Fibroblast of skin of left quadriceps (primary cell): ENCODE data around the gene KHSRP.
A peak's percentile ranks its signal among the peaks of the same experiment; 100 is the strongest.
"Not testable (repeated sequence)": the region's sequence is repeated elsewhere in the genome, so short reads cannot be mapped to it uniquely, and the experiment has no call there.

Experiments
- DNase-seq, 2 experiments: peaks; one replicate each; pipeline ENCODE4 v3.0.0-alpha.2; 2013; ENCODE audit warnings: low read depth in 2 of 2

The KHSRP gene

DNA sequence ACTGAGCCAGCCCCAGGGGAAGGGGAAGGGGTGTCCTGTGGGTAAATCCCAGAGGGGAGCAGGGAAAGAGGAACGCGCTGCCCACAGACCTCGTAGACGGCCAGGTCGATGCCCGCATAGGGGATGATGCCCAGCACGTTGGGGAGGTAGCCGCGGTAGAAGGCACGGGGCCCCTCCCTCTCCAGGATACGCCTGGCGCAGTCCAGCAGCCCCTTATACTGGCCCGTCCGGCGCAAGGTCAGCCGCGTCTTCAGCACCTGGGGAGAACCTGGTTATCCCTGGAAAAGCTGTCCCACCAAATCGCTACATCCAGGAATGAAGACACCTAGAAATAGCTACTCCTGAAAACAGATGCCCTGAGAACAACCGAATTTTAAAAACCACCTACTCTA, 27.6 kb upstream of the KHSRP start:
- no peak for DNase-seq

DNA sequence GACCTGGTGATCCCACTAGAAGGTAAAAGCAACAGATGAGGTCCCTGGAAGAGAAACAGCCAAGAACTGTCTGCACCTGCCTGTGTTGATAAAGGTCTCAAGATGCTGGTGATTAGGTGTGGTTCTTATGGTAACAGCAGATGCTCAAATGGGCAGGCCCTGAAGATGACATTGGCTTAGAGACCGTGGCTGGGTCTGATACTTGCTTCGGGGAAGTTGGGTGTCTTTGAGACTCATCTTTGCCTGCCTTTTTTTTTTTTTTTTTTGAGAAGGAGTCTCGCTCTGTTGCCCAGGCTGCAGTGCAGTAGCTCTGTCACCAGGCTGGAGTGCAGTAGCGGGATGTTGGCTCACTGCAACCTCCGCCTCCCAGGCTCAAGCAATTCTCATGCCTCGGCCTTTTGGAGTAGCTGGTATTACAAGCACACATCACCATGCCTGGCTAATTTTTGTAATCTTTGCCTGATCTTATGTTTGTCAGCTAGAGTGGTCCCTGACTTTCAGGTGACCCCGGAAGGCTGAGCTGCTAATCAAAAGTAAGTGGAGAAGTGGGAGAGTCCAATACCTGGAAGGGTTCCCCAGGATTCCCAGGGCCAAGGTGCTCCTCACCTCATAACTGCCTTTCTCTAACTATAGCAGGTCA, 27.1 kb upstream of the KHSRP start:
- no peak for DNase-seq

DNA sequence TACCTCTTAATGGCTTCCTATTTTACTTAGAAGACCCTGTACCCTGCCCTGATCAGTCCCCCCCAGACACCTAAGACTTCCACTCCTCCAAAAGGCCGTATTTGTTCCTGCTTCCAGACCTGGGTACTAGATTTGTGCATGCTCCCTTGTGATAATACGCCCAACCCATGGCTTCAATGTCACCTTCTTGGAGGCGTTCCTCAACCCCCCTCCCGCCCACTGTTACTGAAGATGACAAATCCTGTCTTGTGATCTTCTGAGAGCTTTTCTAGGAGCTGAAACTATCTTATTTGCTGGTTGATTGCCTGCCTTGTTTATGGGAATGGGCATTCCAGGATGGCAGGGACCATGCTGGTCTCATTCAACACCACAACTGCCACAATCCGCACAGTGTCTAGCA, 25.6 kb upstream of the KHSRP start:
- no peak for DNase-seq

DNA sequence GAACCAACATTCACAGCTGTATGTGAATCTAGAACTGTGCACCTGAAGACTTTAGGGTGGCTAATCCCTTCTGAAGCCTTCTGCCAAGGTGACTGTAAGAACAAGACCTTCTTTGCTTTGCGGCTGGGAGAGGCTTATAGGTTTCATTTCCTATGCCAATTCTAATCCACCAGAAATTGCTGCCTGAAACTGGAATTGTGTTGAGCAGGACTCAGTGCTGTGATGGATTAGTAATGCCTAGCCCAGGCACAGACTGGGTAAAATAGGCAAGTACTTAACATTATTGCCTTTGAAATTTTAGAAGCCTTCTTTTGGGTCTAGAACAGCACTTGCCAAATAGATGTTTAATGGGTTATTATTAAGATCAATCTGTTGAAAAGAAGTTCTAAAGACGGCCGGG, 23.4 kb upstream of the KHSRP start:
- no peak for DNase-seq

DNA sequence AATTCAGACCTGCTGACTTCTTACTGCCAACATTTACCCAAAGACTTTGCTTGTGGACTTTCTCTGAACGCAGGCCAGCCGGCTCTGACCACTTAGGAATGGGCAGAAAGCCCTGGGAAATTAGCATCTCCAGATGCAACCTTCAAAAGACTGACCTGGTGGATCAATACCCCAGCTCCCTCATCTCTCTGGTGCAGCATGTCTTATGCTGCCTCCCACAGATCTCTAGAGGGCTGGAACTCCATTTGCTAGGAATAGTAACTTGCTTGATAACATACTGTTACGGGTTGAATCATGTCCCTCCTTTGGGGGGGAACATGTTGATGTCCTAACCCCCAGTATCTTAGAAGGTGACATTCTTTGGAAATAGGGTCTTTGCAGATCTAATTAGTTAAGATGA, 21.8 kb upstream of the KHSRP start:
- DNase-seq: no peak

DNA sequence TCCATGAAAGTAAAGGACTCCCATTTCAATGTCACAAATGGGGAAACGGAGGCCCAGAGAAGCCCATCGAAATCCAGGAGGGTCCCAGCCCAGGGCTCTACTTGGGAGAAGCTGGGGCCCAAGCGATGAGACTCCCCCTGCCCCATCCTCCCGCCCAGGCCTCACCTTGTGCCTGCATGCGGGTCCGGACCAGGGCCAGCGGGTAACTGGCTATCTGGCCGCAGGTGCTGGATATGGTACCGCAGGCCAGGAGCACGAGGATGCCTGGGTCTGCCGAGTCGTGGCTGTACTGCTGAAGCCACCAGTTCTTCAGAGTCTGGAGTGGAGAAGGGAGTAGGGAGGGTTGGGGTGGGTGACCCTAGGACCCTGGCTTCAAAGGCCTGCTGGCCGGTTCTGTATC, 19.4 kb upstream of the KHSRP start:
- DNase-seq: no peak

DNA sequence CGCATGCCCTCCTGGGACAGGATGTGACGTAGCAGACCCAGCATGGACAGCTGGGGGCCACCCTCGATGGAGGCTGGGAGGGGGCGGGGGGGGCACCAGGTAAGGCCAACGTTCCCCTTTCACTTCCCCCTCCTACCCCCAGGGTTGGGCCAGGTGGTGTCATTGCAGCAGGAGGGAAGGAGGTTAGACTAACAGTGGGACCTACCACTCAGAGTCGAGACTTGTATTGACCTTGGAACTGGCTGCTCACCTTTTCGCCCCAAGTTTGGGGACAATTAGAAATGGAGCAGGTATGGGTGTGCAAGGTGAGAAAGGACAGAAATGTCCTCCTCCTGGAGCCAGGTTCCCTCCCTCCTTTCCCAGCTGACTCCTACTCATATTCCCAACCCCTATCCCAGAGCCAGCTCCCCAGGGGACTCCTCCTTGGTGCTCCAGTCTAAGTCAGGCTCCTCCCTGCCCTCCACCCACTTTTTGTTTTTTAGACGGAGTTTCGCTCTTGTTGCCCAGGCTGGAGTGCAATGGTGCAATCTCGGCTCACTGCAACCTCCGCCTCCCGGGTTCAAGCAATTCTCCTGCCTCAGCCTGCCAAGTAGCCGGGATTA, 17.6 kb upstream of the KHSRP start:
- DNase-seq: no peak

DNA sequence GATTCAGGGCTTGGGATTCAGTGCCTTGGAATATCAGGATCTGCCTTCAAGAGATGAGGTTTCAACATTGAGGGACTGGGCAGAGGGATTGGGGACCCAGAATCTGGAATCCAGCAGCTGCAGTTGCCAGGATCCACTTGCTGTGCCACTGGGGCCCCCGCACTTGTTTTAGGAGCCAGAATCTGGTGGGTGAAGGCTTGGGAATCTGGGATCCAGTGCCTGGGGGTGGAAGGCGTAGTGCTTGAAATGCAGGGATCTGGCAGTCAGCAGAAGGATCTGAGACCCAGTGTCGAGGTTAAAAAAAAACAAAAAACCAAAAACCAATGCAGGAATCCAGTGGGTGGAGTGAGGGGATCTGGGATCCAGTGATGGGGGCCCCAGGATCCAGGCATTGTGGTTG, 16.3 kb upstream of the KHSRP start:
- DNase-seq: no peak

DNA sequence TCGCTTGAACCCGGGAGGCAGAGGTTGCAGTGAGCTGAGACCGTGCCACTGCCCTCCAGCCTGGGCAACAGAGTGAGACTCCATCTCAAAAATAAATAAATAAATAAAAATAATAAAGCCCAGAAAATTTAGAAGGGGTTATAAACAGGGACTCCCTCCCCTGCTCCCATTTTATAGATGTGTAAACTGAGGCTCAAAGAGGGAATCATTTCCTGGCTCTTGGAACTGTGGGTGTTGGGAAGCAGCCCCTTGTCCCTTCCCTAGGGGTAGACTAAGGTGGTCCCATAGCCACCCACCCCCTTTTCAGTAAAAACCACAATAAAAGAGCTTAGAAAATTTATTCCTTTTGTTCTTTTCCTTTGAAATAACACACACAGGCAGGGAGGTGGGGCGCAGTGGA, 15.1 kb upstream of the KHSRP start:
- no peak for DNase-seq

DNA sequence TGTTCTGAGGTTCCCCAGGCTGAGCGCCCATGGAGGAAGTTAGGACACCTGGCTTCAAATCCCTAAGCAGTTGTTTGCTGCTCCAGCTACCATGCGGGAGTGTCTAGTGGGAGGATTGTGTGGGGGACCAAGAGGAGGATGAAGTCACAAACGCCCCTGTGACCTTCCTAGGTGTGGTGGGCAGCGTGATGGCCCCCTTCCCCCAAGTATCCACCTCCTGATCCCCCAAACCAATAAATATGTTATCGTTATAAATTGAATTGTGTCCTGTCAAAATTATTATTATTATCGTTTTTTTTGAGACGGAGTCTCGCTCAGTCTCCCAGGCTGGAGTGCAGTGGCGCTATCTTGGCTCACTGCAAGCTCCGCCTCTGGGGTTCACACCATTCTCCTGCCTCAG, 9.1 kb upstream of the KHSRP start, which contains the start of gene SLC25A41:
SLC25A41 (minus strand) TSS at position 101 of the 400 bp plus-strand sequence; CDS start at position 31, 70 bp downstream.
- no peak for DNase-seq

DNA sequence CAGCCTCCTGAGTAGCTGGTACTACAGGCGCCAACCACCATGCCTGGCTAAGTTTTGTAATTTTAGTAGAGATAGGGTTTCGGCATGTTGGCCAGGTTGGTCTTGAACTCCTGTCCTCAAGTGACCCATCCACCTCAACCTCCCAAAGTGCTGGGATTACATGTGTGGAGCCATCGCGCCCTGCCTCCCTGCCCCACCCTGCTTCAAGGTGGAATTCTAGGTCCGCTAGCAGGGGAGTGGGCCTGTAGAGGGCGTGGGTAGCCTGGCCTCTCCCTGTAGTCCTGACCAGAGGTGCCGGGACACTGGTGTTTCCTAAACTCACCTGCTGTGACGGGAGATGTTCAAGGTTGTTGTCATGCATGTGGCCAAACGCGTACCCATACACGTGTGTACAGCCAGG, 8.6 kb upstream of the KHSRP start:
- DNase-seq: no peak

DNA sequence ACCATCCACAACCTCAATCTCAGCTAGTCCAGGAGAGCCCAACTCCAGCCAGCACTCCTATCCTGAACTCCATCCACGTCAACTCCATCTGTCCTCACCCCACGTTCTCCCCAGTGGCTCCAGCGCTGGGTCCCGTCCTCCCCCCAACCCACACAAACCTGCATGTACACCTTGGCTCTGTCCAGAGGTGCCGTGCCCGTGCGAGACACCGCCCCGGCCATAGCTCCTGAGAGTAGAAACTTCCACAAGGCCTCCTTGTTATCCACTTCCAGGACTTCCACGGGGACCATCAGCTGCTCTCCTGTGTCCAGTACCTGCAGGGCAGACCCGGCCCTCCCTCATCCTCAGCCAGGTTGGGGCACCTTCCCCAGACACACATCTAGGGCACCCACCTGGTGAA, 7.3 kb upstream of the KHSRP start:
- no peak for DNase-seq

DNA sequence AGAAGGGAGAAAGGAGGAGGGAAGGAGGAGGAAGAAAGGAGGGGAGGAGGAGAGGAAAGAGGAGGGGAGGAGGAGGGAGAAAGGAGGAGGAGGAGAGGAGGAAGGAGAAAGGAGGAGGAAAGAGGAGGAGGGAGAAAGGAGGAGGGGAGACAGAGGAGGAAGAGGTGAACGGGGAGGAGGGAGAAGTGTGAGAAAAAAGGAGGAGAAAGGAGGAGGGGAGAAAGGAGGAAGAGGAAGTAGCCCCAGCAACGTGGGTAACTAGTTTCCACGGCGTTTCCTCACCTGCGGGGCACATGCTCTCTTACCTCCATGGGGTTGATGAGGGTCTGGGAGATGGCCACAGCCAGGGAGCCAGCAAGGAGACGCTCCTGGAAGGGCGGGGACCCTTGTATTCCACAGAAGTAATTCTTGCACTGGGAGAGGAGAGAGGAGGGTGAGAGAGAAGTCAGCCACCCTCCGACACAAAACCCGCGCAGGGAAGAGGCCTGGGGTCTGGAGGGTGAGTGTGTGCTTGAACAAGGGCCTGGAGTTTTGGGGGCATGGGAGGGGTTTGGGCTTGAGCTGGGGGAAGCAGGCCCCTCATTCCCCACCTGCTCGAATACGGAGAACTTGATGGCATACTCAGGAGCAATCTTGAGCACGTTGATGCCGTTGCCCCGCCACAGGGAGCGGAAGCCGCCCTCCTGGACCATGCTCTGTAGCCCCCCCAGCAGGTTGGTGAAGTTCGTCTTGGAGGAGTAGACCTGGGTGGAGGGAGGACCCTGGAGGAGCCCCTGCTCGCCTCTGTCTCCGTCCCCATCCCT, 5.0 kb upstream of the KHSRP start:
- DNase-seq: no peak

DNA sequence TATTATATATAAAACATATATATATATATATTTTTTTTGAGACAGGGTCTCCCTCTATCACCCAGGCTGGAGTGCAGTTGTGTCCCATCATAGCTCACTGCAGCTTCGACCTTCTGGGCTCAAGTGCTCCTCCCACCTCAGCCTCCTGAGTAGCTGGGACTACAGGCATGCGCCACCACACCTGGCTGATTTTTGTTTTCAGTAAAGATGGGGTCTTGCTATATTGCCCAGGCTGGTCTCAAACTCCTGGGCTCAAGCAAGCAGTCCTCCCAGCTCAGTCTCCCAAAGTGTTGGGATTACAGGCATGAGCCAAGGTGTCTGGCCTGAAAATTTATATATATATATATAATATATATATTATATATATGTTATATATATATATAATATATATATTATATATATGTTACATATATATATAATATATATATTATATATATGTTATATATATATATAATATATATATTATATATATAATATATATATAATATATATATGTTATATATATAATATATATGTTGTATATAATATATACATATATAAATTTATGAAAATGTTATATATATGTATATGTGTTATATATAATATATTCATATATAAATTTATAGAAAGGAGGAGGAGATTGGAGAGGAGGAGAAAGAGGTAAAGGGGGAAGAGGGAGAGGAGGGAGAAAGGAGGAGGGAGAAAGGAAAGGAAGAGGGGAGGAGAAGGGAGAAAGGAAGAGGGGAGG, 4.2 kb upstream of the KHSRP start:
- DNase-seq: not testable (repeated sequence)

DNA sequence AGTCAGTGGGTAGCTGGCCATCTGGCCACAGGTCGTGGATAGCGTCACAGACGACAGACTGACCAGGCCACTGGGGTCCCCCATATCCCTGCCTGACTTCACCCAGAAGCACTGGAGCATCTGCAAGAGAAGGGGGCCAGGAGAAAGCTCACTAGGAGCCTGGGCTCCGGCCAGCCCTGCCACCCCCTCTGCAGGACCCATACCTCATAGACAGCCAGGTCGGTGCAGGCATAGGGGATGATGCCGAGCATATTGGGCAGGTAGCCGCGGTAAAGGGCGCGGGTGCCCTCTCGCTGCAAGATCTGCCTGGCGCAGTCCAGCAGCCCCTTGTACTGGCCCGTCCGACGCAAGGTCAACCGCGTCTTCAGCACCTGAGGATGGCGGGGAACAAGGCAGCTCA, 2.5 kb upstream of the KHSRP start:
- DNase-seq: no peak

DNA sequence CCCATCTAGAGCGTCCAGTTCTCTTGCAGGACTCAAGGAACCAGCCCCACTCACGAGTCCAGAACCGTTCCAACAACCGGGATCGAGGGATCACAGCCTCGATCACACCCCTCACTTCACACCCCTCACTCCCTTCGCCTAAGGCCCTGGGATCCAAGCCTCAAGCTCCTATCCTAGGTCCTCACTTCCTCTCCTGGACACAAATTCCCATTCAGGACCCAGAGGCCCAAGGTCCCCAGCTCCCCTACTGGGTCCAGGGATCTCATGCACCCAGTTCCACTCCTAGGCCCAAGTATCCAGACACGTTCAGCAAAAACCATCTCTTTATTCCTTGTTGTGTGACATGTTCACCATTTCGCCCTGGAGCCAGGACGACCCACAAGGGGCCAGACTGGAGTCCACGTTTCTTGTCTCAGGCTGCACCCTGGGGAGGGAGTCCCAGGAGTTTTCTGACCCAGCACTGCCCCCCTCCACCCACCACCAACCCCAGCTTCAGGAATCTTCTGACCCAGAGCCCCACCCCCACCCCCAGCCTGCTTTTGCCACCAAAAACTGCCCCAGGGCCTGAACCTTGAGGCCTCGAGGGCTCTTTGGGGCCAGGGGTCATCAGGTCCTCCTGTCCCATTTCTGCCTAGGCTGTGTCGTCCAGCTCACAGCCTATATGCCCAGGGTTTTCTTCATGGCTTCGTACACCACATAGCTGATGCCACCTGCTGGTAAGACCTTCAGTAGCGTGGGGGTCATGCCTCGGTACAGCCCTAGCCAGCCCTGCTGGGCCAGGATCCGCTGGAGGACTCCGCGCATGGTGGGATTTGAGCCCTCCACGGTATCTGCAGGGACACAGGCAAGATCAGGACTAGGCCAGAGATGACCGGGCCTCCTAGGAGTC, 1.4 kb upstream of the KHSRP start:
- no peak for DNase-seq

DNA sequence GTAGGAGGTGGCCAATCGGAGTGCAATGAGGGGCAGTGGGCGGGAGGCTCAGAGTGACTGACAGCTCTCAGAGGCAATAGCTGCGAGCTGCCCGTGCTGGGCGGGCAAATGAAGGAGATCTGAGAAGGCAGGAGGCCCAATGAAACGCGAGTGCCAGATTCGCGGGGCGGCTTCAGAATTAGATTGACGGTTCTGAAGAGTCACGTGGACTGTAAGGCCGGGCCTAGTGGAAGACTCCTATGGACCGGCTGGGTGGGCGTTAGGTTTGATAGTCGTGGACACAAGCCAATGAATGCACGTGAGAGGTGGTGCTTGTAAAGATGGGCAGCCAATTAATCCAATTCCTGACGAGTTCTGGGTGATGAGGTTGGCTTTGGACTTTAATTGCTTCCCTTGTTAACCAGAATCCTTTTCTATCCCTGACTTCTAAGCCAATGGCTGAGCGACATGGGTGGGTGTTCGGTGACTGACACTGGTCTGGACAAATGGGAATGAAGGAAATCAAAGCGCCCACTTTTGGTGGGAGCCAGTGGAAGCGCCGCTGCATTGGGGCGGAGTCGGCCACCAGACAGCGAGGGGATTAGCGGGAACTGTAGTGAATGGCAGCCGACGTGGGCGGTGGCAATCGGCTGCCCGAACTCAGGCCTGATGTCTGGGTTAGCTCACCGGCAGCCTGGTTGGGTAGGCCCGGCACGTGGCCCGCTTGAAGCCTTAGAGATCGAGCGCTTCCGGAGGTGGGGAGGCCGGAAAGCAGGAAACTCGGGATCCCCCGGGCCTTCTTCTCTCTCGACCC, 524 bp upstream of the KHSRP start:
- peak; percentile 100 for DNase-seq

DNA sequence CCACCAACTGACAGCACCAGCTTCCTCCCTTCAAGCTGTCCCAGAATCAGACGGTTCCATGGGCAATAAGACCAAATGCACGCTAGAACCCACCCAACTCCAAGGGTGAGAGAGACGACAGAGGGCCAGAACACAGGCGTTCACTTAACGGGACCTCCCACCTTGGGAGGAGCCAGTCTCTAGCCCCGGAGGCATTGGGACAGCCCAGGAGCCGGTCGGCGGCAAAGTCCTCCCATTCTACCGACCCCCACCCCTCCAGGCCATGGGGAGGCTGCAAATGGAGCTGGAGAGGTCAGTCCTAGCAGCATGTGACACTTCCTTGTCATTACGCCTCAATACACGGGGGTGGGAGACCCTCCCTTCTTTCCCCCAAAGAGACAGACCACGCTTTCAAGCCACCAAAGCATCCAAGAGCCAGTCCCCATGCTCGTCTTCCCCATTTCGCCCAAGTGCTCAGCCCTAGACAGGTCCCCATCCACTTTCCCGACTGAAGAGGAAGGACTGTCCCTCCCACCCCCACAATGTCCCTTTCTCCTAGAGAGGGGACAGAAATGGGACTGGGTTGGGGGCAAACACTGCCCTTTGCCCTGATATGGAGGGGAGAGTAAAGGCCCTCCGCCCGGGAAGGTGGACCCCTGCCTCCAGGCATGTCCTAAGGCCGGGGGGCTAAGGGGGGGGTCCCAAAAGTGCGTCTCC, 964 bp downstream of the KHSRP start:
- peak in 1 of 2 experiments; percentile 3 for DNase-seq

DNA sequence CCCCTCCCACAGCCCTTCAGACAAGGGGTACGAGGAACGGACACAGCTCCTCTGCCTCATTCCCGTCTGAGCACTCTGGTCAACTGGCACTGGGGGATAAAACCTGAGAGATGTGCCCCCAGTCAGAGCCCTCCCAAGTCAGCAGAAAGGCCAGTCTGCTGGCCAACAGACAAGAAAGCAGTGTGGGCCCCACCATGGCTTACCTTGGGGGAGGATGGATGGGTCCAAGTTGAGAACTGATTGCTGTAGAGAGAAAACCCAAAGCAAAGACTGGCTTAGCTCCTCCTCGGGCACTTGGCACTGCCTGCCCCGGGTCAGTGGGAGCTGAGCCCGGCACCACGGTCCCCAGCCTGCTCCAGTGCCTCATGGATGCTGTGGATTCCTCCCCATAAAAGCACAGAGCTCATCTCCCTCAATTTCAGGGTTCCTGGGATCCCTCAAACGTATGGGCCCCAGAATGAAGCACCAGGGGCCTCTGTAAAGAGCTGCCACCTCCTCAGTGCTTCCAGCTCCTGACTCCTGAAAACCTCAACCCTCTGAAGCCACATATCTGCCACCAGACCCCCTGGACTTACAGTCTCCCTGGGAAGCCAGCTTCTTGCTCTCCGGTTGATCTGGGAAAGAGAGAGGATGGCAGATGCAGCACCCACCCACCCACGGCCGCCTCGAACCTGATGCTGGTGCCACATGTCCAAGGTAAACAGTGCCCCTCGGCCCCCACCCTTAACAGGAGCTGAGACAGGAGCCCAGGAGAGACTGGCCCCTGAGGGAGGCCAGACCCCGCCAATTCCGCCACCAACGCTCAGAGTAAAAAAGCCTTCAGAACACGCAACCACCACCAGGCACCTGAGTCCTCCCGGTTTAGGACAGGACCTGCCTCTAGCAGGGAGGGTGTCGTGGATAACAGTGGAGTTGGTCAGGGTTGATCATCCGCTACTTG, 3.3 kb downstream of the KHSRP start:
- no peak for DNase-seq
